GM23338 (cell line): Measurements from ENCODE around the gene MYO5C. TPM values are rescaled to one million over a fixed set of nuclear protein-coding genes. Genes with fewer than 3 reads are reported as not detected.

Experiments used
- ATAC-seq: fragments of 200-7000 bp; cut with Tn5 transposase; 3 replicates; pipeline ENCODE4 v1.9.1; 2020
- DNase-seq: peaks from one replicate; pipeline ENCODE4 v3.0.0-alpha.2; 2015; ENCODE audit warnings: low spot score
- H2AFZ ChIP-seq: fragments of 200-600 bp; sonication (generic); 2 replicates; pipeline ENCODE4 v1.8.0; 2016; ENCODE audit warnings: antibody characterized with exemption, mild to moderate bottlenecking, moderate library complexity
- H3F3A ChIP-seq: fragments of 200-600 bp; sonication (generic); replicated peaks from 2 replicates; pipeline ENCODE4 v1.8.0; 2017; ENCODE audit warnings: antibody characterized with exemption, mixed run types, low read depth
- H3K27ac ChIP-seq: fragments of 200-600 bp; sonication (generic); 2 replicates; pipeline ENCODE4 v1.6.1; 2016; ENCODE audit warnings: low read depth
- H3K27me3 ChIP-seq: fragments of 200-600 bp; sonication (generic); 2 replicates; pipeline ENCODE4 v1.8.0; 2016; ENCODE audit warnings: mild to moderate bottlenecking, mixed run types, moderate library complexity; ENCODE audit not compliant: insufficient read depth
- H3K36me3 ChIP-seq: fragments of 200-600 bp; sonication (generic); 2 replicates; pipeline ENCODE4 v1.8.0; 2016; ENCODE audit warnings: mild to moderate bottlenecking; ENCODE audit not compliant: insufficient read depth
- H3K4me1 ChIP-seq: fragments of 200-600 bp; sonication (generic); 2 replicates; pipeline ENCODE4 v1.8.0; 2016; ENCODE audit warnings: mild to moderate bottlenecking, moderate library complexity; ENCODE audit not compliant: insufficient read depth
- H3K4me2 ChIP-seq: fragments of 200-600 bp; sonication (generic); 2 replicates; pipeline ENCODE4 v1.7.1; 2017; ENCODE audit warnings: mixed run types
- H3K4me3 ChIP-seq: fragments of 200-600 bp; sonication (generic); 2 replicates; pipeline ENCODE4 v1.6.1; 2016; ENCODE audit warnings: mixed run types
- H3K79me2 ChIP-seq: fragments of 200-600 bp; sonication (generic); replicated peaks from 2 replicates; pipeline ENCODE4 v1.8.0; 2017; ENCODE audit warnings: mild to moderate bottlenecking; ENCODE audit not compliant: insufficient read depth
- H3K9me2 ChIP-seq: fragments of 200-600 bp; sonication (generic); 2 replicates; pipeline ENCODE4 v1.8.0; 2017; ENCODE audit not compliant: insufficient read depth
- H4K20me1 ChIP-seq: fragments of 200-600 bp; sonication (generic); replicated peaks from 2 replicates; pipeline ENCODE4 v1.8.0; 2017; ENCODE audit warnings: mild to moderate bottlenecking; ENCODE audit not compliant: insufficient read depth
- H3K27ac Mint-ChIP-seq: 2 replicates; pipeline ENCODE4 v1.8.0; 2020; ENCODE audit warnings: inconsistent platforms, mild to moderate bottlenecking, moderate library complexity, mixed read lengths
- H3K27me3 Mint-ChIP-seq: 3 replicates; pipeline ENCODE4 v1.8.0; 2022; ENCODE audit warnings: low read depth, mild to moderate bottlenecking, moderate library complexity, mixed read lengths, inconsistent platforms; ENCODE audit not compliant: insufficient read depth, poor library complexity
- H3K36me3 Mint-ChIP-seq: 3 replicates; pipeline ENCODE4 v1.8.0; 2021; ENCODE audit warnings: low read depth, mild to moderate bottlenecking, inconsistent platforms, moderate library complexity, mixed read lengths
- H3K4me1 Mint-ChIP-seq: 3 replicates; pipeline ENCODE4 v1.8.0; 2020; ENCODE audit warnings: mild to moderate bottlenecking, inconsistent platforms, mixed read lengths
- H3K4me3 Mint-ChIP-seq: 3 replicates; pipeline ENCODE4 v1.8.0; 2021; ENCODE audit warnings: moderate library complexity, mild to moderate bottlenecking, inconsistent platforms, mixed read lengths
- H3K9me3 Mint-ChIP-seq: 3 replicates; pipeline ENCODE4 v1.8.0; 2020; ENCODE audit warnings: moderate library complexity, mild to moderate bottlenecking, inconsistent platforms, mixed read lengths
- CREB1 ChIP-seq: fragments of 250-450 bp; sonication (Bioruptor Pico); IDR thresholded peaks from 2 replicates; pipeline ENCODE4 v1.5.0; 2020; ENCODE audit warnings: low read depth, mild to moderate bottlenecking, moderate library complexity
- CTCF ChIP-seq, 2 experiments: fragments of 200-600 bp in 1 of 2; sonication (generic) in 1 of 2; conservative IDR thresholded peaks; 2 replicates each; pipeline versions ENCODE4 v1.5.1 to v1.6.1; 2016 to 2017; ENCODE audit warnings: antibody characterized with exemption in 2 of 2, low read depth in 2 of 2, mild to moderate bottlenecking in 2 of 2, moderate library complexity in 1 of 2
- ETS1 ChIP-seq: IDR thresholded peaks from 2 replicates; pipeline ENCODE4 v1.6.1; 2016; ENCODE audit warnings: antibody characterized with exemption
- EZH2 ChIP-seq: fragments of 200-600 bp; sonication (generic); IDR thresholded peaks from one replicate; pipeline ENCODE4 v1.8.0; 2017; ENCODE audit warnings: antibody characterized with exemption, mild to moderate bottlenecking, low read depth; ENCODE audit not compliant: unreplicated experiment
- EZH2phosphoT487 ChIP-seq: fragments of 200-600 bp; sonication (generic); IDR thresholded peaks from one replicate; pipeline ENCODE4 v1.8.1; 2018; ENCODE audit warnings: antibody characterized with exemption; ENCODE audit not compliant: unreplicated experiment
- JUNB ChIP-seq: IDR thresholded peaks from one replicate; pipeline ENCODE4 v1.6.1; 2016; ENCODE audit warnings: antibody characterized with exemption; ENCODE audit not compliant: unreplicated experiment
- NANOG ChIP-seq: IDR thresholded peaks from 2 replicates; pipeline ENCODE4 v1.6.1; 2016; ENCODE audit warnings: antibody characterized with exemption, borderline replicate concordance
- POLR2AphosphoS5 ChIP-seq: IDR thresholded peaks from 2 replicates; pipeline ENCODE4 v1.6.1; 2016; ENCODE audit warnings: antibody characterized with exemption, low read depth
- REST ChIP-seq: IDR thresholded peaks from one replicate; pipeline ENCODE4 v1.6.1; 2018; ENCODE audit warnings: antibody characterized with exemption; ENCODE audit not compliant: unreplicated experiment
- STAT1 ChIP-seq: IDR thresholded peaks from one replicate; pipeline ENCODE4 v1.6.1; 2016; ENCODE audit warnings: antibody characterized with exemption; ENCODE audit not compliant: unreplicated experiment
- ZNF114 ChIP-seq: fragments of 250-450 bp; sonication (Bioruptor Pico); IDR thresholded peaks from 2 replicates; pipeline ENCODE4 v1.5.0; 2020; ENCODE audit warnings: mild to moderate bottlenecking, moderate library complexity
- ZNF331 ChIP-seq: fragments of 250-450 bp; sonication (Bioruptor Pico); IDR thresholded peaks from 2 replicates; pipeline ENCODE4 v1.5.0; 2020; ENCODE audit warnings: low read depth, mild to moderate bottlenecking, moderate library complexity
- ZNF462 ChIP-seq: fragments of 250-450 bp; sonication (Bioruptor Pico); IDR thresholded peaks from 2 replicates; pipeline ENCODE4 v1.5.0; 2020; ENCODE audit warnings: mild to moderate bottlenecking, moderate library complexity
- polyA plus RNA-seq: library from polyadenylated mRNA; unstranded; fragments of >200 nt; fragmentation: Nextera tagmentation; extraction: Ambion mirVana; gene quantifications from 2 replicates; pipeline ENCODE4 v1.2.1, GENCODE V29; 2016
- total RNA-seq: library from RNA; depleted of rRNA; stranded (reverse); fragments of >200 nt; shearing (Covaris generic); gene quantifications from 2 replicates; pipeline ENCODE4 v1.2.3, GENCODE V29; 2014

MYO5C gene
- total and polyA plus RNA-seq, 2 experiments from 2014 or later = 7.9 to 28.8 TPM

- no peaks in the 10 kb centered on the region for H3K27me3 ChIP-seq
- H3K27ac ChIP-seq = no peak overlapping the region
- H3K36me3 ChIP-seq = 0 out of 2 replicates have a peak, but pooled peaks cover 8% of the 10 kb centered on the region
- H3K27me3 Mint-ChIP-seq = peaks cover 3% of the 10 kb centered on the region
- H3K4me2 ChIP-seq = no peak overlapping the region
- no peak overlapping the region for H2AFZ ChIP-seq
- no peaks in the 10 kb centered on the region for H3K9me2 ChIP-seq
- no peaks in the 10 kb centered on the region for H3K4me1 Mint-ChIP-seq
- peaks cover 2% of the 10 kb centered on the region; the same call in 1 of the 2 replicates for H4K20me1 ChIP-seq
- H3K4me3 Mint-ChIP-seq = no peak overlapping the region
- H3K4me3 ChIP-seq = no peak overlapping the region
- H3F3A ChIP-seq = no peaks in the 10 kb centered on the region
- no peak for DNase-seq
- H3K79me2 ChIP-seq = no peaks in the 10 kb centered on the region
- ATAC-seq = no peak
- no peak overlapping the region for H3K27ac Mint-ChIP-seq
- no peaks in the 10 kb centered on the region for H3K9me3 Mint-ChIP-seq
- no peaks in the 10 kb centered on the region for H3K4me1 ChIP-seq
- TF ChIP-seq REST = no peak
- TF ChIP-seq POLR2AphosphoS5 = no peak
- TF ChIP-seq JUNB = no peak
- TF ChIP-seq ZNF114 = no peak
- TF ChIP-seq CTCF (conservative IDR thresholded peaks at IDR 0.05; ENCODE audit: low read depth in 2 of 2) = no peak
- TF ChIP-seq ZNF462 (CRISPR knock-in tag) = no peak
- no peak for TF ChIP-seq NANOG
- no peak for TF ChIP-seq STAT1
- no peak for TF ChIP-seq EZH2
- TF ChIP-seq CREB1 (CRISPR knock-in tag) = no peak
- TF ChIP-seq ZNF331 (CRISPR knock-in tag) = no peak
- no peak for TF ChIP-seq EZH2phosphoT487
- TF ChIP-seq ETS1 = no peak
- peaks cover 6% of the 10 kb centered on the region for H3K36me3 Mint-ChIP-seq
Observed at GRCh38 chr15:52153900-52154895, 141.4 kb downstream of the MYO5C start.
